Peyer's patch (tissue), 4 donors: ENCODE data around the gene PLPP1.

Source experiments
- POLR2A ChIP-seq, 2 donors: fragments of 450-650 bp; IDR thresholded peaks; one replicate each; pipeline ENCODE4 v1.5.1; 2017; ENCODE audit warnings: antibody characterized with exemption in 2 of 2, mild to moderate bottlenecking in 2 of 2, moderate library complexity in 2 of 2
- TF ChIP-seq, protein P1 (sequence below), 6 experiments: fragments of 450-650 bp in 4 of 6; fragments of 200-600 bp in 2 of 6; sonication (generic) in 1 of 6; IDR thresholded peaks; one replicate each; pipeline ENCODE4 v1.5.1; 2017 to 2019; ENCODE audit warnings: antibody characterized with exemption in 6 of 6, mild to moderate bottlenecking in 3 of 6, moderate library complexity in 1 of 6

DNA sequence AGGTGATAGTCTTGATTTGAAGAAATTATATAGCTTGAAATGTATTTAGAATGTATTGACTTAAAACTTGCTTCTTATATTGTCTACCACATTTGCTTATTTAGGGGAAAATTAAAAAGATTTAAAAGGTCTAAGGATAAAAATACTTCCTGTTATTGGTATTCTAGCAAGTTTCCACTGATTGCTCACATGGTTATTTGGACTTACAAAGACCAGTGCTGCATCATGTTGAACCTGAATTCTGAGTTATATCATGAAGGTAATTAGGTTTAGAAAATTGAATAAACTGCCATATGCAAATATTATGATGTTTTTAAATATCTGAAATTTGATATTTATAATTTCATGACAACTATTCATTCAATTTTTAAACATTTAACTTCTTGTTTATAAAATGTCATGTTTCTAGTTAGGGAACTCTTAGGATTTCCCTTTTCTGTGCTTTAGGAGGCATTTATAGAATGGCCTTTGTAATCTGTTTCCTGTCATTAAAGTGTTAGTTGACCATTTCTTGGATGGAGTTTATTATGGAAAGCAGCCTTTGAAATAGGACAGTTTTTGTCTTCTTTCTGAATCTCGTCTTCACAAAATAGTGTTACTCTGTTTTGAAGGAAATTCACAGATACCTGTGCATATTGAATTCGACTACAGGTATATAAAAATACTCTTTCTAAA lies 141.1 kb downstream of the PLPP1 start:
- TF ChIP-seq, protein P1, sequence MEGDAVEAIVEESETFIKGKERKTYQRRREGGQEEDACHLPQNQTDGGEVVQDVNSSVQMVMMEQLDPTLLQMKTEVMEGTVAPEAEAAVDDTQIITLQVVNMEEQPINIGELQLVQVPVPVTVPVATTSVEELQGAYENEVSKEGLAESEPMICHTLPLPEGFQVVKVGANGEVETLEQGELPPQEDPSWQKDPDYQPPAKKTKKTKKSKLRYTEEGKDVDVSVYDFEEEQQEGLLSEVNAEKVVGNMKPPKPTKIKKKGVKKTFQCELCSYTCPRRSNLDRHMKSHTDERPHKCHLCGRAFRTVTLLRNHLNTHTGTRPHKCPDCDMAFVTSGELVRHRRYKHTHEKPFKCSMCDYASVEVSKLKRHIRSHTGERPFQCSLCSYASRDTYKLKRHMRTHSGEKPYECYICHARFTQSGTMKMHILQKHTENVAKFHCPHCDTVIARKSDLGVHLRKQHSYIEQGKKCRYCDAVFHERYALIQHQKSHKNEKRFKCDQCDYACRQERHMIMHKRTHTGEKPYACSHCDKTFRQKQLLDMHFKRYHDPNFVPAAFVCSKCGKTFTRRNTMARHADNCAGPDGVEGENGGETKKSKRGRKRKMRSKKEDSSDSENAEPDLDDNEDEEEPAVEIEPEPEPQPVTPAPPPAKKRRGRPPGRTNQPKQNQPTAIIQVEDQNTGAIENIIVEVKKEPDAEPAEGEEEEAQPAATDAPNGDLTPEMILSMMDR (IDR thresholded peaks at IDR 0.05) = no peak
- TF ChIP-seq POLR2A (IDR thresholded peaks at IDR 0.05) = no peak
